Stimulated activated naive CD4-positive, alpha-beta T cell (primary cell): ENCODE results near the gene HNRNPUL2.
A peak's percentile ranks its signal among the peaks of the same experiment; 100 is the strongest.

Experiments
- DNase-seq, 6 experiments: peaks; one replicate each; lab custom pipeline; 2025; lab: John Stamatoyannopoulos, UW

HNRNPUL2 gene

GRCh38 chr11:62726915-62727164 is 417 bp downstream of the HNRNPUL2 start:
- DNase-seq: peak in 1 of 6 experiments; percentile 50

DNA sequence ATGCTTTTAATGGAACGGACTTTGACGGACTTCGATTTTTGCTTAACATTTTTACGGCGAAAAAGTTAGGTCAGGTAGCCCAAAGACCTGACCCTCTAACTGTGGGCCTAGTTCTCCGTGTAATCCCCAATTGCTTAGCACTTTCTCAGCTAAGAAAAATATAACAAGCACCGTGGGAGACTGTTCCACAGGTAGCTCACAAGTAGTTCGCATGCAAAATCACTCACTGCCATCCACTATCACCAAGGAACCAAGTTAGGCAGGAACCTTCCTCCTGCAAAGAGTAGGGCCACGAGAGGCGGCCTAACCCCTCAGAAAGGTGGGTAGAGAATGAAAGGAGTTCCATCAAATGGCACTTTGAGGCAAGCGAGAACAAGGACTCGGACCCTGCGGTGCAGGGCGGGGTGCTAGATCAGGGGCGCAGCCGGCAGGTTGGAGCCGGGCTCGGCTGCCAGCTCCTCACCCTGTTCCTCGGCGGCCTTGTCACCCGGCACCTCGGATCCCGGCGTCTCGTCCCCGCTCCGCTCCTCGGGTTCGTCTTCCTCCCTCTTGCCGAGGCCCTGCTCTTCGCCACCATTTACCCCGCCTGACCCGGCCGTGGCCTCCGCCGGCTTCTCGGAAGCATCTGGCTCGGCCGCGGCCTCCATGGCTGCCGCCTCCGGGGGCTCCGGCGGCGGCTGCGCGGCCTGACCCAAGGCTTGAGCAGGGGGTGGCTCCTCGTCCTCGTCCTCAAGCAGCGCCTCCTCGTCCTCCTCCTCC is 922 bp downstream of the HNRNPUL2 start:
- peak in 1 of 6 experiments; percentile 40 for DNase-seq

DNA sequence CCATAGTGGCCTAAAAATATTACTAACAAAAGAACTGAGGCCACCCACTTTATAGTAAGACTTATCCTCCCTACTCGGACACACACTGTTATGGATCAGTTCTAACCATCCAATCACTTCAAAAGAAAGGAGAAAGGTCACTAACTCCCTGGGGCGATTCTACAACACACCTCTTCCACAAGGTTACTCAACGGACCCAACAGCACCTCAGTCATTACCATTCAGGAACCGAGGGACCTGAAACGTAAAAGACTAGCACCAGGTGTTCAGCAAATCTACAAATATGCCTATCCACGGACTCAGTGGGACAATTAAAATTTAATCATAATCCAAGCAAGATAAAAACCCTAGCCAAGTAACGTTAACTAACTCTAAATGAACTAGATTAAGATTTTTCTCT is 1.6 kb downstream of the HNRNPUL2 start:
- DNase-seq: no peak

DNA sequence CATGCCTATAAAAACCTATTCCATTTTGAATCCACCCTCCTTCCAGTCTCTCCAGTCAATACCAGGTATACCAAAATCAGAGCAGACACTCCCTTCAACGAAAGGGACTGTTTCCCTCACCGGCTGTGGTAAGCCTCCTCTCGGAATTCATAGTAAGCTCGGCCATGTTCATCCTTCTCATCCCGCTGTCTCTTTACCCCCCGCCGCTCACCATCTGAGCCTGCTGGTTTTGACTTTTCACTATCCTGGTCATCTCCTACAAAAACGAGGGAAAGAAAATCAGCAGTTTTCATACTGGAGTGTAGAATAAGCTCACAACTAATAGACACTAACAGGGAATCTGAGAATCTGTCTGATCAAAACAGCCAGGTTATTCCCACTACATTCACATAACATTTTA is 3.1 kb downstream of the HNRNPUL2 start:
- DNase-seq: no peak

GRCh38 chr11:62721994-62722393 is 5.3 kb downstream of the HNRNPUL2 start:
- DNase-seq: no peak

- no peak for DNase-seq
These were observed 7.8 kb downstream of the HNRNPUL2 start for GRCh38 chr11:62719302-62719978.

GRCh38 chr11:62716816-62717215 is 10.4 kb downstream of the HNRNPUL2 start:
- DNase-seq: no peak

- DNase-seq: no peak
These were observed 11.1 kb downstream of the HNRNPUL2 start for GRCh38 chr11:62716206-62716605.

- DNase-seq: no peak
These were observed 11.8 kb downstream of the HNRNPUL2 start for GRCh38 chr11:62715150-62716130.

GRCh38 chr11:62713343-62713742 is 13.9 kb downstream of the HNRNPUL2 start:
- DNase-seq: no peak

GRCh38 chr11:62712861-62713260 is 14.4 kb downstream of the HNRNPUL2 start:
- no peak for DNase-seq

DNA sequence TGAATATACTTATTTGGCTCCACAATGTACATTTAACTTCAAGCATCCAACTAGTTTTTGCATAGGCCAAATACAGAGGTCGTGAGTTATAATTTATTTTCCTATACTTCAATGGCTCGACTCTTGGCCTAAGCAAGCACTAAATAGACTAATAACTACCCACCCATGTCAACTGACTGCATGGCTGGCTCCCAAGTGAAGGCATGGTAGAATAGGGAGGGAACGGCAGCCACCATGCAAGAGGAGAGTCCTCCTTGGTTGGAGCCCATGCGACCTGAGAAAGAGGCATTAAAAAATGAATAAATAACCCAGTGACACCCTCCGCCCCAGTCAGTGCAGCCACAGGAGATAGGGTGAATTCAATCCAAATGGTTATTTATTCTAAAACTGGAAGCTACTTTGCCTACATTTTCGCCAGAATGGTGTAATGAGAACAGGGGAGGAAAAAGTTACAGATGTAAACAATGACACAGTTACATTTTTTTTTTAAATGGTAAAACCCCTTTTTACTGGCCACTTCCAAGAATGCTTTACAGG is 14.9 kb downstream of the HNRNPUL2 start:
- no peak for DNase-seq

- DNase-seq: no peak
These were observed 17.3 kb downstream of the HNRNPUL2 start for GRCh38 chr11:62710001-62710345.

DNA sequence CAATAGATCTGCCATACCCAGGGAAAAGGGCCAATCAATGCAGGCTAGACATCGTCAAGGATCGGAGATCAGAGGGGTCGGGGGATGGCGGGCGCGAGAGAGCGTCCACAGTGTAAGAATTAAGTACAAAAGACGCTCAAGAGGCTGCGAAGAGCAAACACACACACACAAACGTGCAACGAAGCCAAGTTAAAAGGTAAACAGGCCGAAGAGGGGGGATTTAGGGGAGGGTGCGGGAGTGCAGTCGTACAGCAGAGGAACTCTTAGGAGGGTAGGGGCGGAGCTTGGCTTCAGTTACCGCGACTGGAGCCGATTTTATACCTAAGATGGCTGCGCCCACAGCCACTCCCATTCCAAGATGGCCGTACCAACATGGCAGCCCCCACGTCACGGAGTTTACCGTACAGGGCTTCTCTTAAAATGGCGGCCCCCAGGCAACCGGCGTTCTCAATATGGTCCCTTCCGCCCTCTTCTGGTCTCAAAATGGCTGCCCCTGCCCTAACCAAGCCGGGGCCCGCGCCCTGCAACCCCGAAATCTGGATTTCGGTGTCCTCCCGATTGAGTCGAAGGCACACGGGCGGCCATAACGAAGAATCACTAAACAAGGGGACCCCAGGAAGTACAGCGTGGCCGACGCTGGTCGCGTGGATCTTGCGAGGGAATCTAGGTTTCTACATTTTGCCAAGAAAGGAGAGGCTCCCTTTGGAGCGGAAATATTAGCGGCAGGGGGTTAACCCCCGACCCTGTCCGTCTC is 17.8 kb downstream of the HNRNPUL2 start:
- DNase-seq: peak; percentile 87 to 97 (median 96)

DNA sequence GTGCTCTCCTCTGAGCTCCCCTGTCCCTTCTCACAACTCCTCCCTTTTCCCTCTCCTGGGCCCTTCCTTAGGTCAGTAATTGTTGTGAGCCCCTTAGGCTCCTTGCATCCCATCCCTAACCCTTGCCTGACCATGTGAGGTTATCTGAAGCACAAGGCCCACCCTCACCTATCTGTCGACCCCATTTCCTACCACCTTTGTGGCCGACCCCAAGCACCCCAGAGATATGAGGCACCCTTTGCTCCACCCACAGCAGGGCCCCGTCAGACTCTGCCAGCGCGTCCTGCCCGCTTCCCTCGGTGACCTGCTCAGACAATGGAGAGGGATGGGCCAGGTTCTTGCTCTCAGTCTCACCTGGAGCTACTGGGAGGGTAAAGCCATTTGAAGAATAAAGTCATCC is 18.5 kb downstream of the HNRNPUL2 start:
- DNase-seq: peak in 3 of 6 experiments; percentile 29 to 65 (median 49)

DNA sequence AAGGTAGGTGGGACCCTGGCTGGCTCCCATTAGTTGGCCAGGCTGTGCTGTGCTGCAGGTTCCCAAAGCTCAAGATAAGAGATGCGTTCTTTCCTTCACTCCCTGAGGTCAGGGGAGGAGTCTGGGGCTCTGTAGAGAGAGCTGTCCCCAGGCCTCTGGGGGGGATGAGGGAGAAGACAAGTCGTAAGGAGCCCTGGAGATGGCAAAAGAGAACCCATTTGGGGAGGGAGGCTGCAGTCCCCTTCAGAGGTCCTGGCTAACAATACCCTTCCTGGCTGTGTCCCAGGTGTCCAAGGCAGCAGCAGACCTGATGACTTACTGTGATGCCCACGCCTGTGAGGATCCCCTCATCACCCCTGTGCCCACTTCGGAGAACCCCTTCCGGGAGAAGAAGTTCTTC is 18.9 kb downstream of the HNRNPUL2 start:
- DNase-seq: no peak

GRCh38 chr11:62707277-62707861 is 19.9 kb downstream of the HNRNPUL2 start, which contains the start of the genes BSCL2 and GNG3:
BSCL2 (minus strand) TSS chr11:62707424; CDS start chr11:62707195, 229 bp downstream.
GNG3 (plus strand) TSS chr11:62707676; CDS start chr11:62708296, 620 bp downstream.
- no peak for DNase-seq

DNA sequence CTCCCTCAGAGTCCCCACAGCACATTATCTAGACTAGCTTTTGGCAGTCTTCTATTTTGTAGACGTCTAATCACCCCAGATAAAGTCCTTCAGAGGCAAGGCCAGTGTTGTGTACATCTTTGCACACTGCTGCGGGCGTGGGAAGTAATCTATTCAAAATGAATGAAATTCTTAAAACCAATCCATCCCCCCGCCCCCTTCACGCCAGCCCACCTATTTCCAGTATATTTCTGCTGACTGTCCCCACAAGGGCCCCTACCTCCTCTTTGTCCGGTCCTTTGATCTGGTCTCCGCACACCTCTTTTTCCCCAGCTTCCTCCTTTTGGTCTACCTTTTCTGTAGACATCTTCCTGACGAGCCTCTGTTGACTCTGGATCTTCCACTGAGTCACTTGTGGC is 20.4 kb downstream of the HNRNPUL2 start:
- no peak for DNase-seq

DNA sequence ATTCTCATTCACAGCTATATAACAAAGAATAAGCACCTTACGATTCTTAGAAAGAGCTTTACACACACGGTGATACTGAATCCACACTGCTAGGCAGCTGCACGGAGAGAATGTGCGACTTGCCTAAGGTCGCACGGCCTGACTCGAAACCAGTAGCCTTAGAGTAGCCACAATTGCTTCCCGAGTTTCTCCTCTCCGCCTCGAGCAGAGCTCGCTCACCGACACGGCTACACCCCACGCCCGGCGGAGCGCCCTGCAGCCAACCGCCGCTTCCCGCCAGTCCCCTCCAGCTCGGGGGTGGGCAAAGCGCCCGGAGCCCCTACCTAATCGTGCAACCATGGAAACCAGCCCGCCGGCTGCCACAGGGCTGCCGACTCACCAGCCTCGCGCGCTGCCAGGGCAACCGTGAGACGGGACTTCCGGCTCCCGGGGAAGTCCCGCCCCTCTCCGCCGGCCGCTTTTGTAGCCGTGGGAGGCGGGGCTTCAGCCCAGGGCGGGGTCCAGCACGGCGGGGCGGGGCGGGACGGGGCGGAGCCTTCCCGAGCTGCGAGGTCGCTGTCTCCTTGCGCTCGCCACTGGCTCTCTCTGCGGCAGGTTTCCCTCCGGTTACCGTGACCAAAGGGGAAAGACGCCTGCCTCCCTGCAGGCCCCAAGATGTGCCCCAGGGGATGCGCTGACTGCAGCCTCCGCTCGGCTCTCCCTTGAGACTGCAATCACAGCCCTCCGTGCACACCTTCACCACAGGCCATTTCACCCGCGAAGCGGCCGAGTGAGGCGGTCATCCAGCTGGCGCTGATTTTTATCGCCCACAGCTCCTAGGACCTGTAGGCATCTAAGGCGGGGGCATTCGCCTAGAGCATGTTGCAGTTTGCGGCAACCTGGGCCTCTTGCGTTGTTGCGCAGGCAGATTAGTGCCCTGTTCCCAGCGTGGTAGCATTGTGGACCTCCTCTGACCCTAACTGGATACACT is 21.1 kb downstream of the HNRNPUL2 start:
- DNase-seq: peak; percentile 83 to 94 (median 91)

- DNase-seq: no peak
These were observed 21.8 kb downstream of the HNRNPUL2 start for GRCh38 chr11:62705413-62705812.
